ENCODE data around the gene TTBK1.

Gene TTBK1

DNA sequence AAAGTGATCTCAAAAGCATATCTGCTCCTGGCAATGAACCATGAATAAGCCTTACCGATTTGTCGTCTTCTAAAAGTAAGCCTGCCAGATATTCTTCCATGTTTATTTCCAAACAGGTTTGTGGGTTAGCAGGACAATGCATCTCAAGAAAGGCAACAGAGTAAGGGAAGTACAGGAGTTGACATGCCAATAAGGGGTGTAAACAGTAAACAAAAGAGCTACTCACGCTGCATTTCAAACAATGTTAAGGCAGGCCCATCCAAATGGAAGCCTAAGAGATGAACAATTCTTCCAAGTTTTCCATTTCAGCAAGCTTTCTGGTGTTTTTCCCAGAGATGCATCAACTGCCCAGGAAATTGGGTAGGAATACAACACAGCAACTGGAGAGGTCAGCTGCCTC, 93.1 kb downstream of the TTBK1 start:
- peak in 3 of 58 donors; percentile 6 to 8 (median 7) for DNase-seq
